WTC11 (cell line): ENCODE measurements around the gene PPFIBP1. TPM values are rescaled to one million over a fixed set of nuclear protein-coding genes. Genes with fewer than 3 reads are reported as not detected.

Experiments
- ATAC-seq: fragments of 200-7000 bp; cut with Tn5 transposase; 2 replicates; pipeline ENCODE4 v1.10.0; 2021; ENCODE audit warnings: mild to moderate bottlenecking, moderate library complexity
- CTCF ChIA-PET: fragments of 300-600 bp; sonication (Branson Sonifier 250); formaldehyde crosslinking; loops from one replicate; lab custom pipeline; 2021; ENCODE audit warnings: antibody characterized with exemption; lab: Charles Lee
- POLR2A ChIA-PET: fragments of 350-600 bp; sonication (Branson Sonifier 250); formaldehyde crosslinking; loops from one replicate; lab custom pipeline; 2021; ENCODE audit warnings: antibody characterized with exemption; lab: Charles Lee
- DNase-seq: peaks from one replicate; pipeline ENCODE4 v3.0.0; 2021; ENCODE audit warnings: low spot score
- H3K27ac Mint-ChIP-seq: 2 replicates; pipeline ENCODE4 v1.8.0; 2021; ENCODE audit warnings: mixed read lengths
- H3K27me3 Mint-ChIP-seq: 2 replicates; pipeline ENCODE4 v1.8.0; 2021; ENCODE audit warnings: low read depth, mild to moderate bottlenecking, moderate library complexity, mixed read lengths
- H3K36me3 Mint-ChIP-seq: 2 replicates; pipeline ENCODE4 v1.8.0; 2021; ENCODE audit warnings: mixed read lengths
- H3K4me1 Mint-ChIP-seq: 2 replicates; pipeline ENCODE4 v1.8.0; 2022; ENCODE audit warnings: mixed read lengths
- H3K4me3 Mint-ChIP-seq: 2 replicates; pipeline ENCODE4 v1.8.0; 2021; ENCODE audit warnings: mild to moderate bottlenecking, moderate library complexity, mixed read lengths
- H3K9me3 Mint-ChIP-seq: 2 replicates; pipeline ENCODE4 v1.8.0; 2021; ENCODE audit warnings: mixed read lengths
- AR ChIP-seq: fragments of 250-450 bp; sonication (Bioruptor Pico); IDR thresholded peaks from 2 replicates; pipeline ENCODE4 v1.9.0; 2021; ENCODE audit warnings: mild to moderate bottlenecking
- ESRRA ChIP-seq: sonication (generic); formaldehyde crosslinking; IDR thresholded peaks from 2 replicates; pipeline ENCODE4 v1.8.1; 2022; ENCODE audit warnings: mild to moderate bottlenecking, missing genetic modification reagents, borderline replicate concordance
- FOXP1 ChIP-seq: sonication (generic); formaldehyde crosslinking; IDR thresholded peaks from 2 replicates; pipeline ENCODE4 v1.8.0; 2022; ENCODE audit warnings: missing genetic modification reagents, mild to moderate bottlenecking, moderate library complexity, borderline replicate concordance
- JUN ChIP-seq: sonication (generic); formaldehyde crosslinking; IDR thresholded peaks from 2 replicates; pipeline ENCODE4 v1.8.0; 2023; ENCODE audit warnings: mild to moderate bottlenecking, missing genetic modification reagents
- NFYB ChIP-seq: sonication (generic); formaldehyde crosslinking; conservative IDR thresholded peaks from 2 replicates; pipeline ENCODE4 v1.8.0; 2022; ENCODE audit warnings: low read depth, missing genetic modification reagents
- NR1H2 ChIP-seq: sonication (generic); formaldehyde crosslinking; IDR thresholded peaks from 2 replicates; pipeline ENCODE4 v1.9.0; 2021; ENCODE audit warnings: mild to moderate bottlenecking, moderate library complexity, missing genetic modification reagents
- PRRX2 ChIP-seq: fragments of 250-450 bp; sonication (Bioruptor Pico); IDR thresholded peaks from 2 replicates; pipeline ENCODE4 v1.8.0; 2021; ENCODE audit warnings: mild to moderate bottlenecking
- SOX15 ChIP-seq: fragments of 250-450 bp; sonication (Bioruptor Pico); IDR thresholded peaks from 2 replicates; pipeline ENCODE4 v1.9.0; 2021; ENCODE audit warnings: mild to moderate bottlenecking
- TP53 ChIP-seq: sonication (generic); formaldehyde crosslinking; IDR thresholded peaks from 2 replicates; pipeline ENCODE4 v1.8.1; 2023; ENCODE audit warnings: mild to moderate bottlenecking, missing genetic modification reagents
- USF1 ChIP-seq: sonication (generic); formaldehyde crosslinking; IDR thresholded peaks from 2 replicates; pipeline ENCODE4 v1.8.0; 2022; ENCODE audit warnings: mild to moderate bottlenecking, missing genetic modification reagents
- ZNF232 ChIP-seq: sonication (generic); formaldehyde crosslinking; IDR thresholded peaks from 2 replicates; pipeline ENCODE4 v1.8.0; 2022; ENCODE audit warnings: mild to moderate bottlenecking, missing genetic modification reagents
- ZNF396 ChIP-seq: fragments of 250-450 bp; sonication (Bioruptor Pico); IDR thresholded peaks from 2 replicates; pipeline ENCODE4 v1.8.0; 2021; ENCODE audit warnings: mild to moderate bottlenecking, moderate library complexity, borderline replicate concordance
- ZNF532 ChIP-seq: fragments of 250-450 bp; sonication (Bioruptor Pico); IDR thresholded peaks from 2 replicates; pipeline ENCODE4 v1.9.0; 2021; ENCODE audit warnings: mild to moderate bottlenecking, borderline replicate concordance
- total RNA-seq: library from RNA; stranded (reverse); gene quantifications from 3 replicates; pipeline ENCODE4 v1.2.3, GENCODE V29; 2021
- TF ChIP-seq, protein P1 (sequence below): sonication (generic); formaldehyde crosslinking; IDR thresholded peaks from 2 replicates; pipeline ENCODE4 v1.8.0; 2023; ENCODE audit warnings: missing genetic modification reagents, mild to moderate bottlenecking, borderline replicate concordance
- TF ChIP-seq, protein P2 (sequence below): sonication (generic); formaldehyde crosslinking; IDR thresholded peaks from 2 replicates; pipeline ENCODE4 v1.8.0; 2022; ENCODE audit warnings: missing genetic modification reagents
- TF ChIP-seq, protein P3 (sequence below): sonication (generic); formaldehyde crosslinking; IDR thresholded peaks from 2 replicates; pipeline ENCODE4 v1.8.0; 2022; ENCODE audit warnings: mild to moderate bottlenecking, missing genetic modification reagents

The PPFIBP1 gene
- total RNA-seq, 1 experiment from 2014 or later: 27.7 TPM

- TF ChIP-seq ZNF532 (CRISPR knock-in tag): no peak
- no peak for TF ChIP-seq USF1 (CRISPR knock-in tag)
- TF ChIP-seq NFYB (CRISPR knock-in tag): no peak
- TF ChIP-seq, protein P1, sequence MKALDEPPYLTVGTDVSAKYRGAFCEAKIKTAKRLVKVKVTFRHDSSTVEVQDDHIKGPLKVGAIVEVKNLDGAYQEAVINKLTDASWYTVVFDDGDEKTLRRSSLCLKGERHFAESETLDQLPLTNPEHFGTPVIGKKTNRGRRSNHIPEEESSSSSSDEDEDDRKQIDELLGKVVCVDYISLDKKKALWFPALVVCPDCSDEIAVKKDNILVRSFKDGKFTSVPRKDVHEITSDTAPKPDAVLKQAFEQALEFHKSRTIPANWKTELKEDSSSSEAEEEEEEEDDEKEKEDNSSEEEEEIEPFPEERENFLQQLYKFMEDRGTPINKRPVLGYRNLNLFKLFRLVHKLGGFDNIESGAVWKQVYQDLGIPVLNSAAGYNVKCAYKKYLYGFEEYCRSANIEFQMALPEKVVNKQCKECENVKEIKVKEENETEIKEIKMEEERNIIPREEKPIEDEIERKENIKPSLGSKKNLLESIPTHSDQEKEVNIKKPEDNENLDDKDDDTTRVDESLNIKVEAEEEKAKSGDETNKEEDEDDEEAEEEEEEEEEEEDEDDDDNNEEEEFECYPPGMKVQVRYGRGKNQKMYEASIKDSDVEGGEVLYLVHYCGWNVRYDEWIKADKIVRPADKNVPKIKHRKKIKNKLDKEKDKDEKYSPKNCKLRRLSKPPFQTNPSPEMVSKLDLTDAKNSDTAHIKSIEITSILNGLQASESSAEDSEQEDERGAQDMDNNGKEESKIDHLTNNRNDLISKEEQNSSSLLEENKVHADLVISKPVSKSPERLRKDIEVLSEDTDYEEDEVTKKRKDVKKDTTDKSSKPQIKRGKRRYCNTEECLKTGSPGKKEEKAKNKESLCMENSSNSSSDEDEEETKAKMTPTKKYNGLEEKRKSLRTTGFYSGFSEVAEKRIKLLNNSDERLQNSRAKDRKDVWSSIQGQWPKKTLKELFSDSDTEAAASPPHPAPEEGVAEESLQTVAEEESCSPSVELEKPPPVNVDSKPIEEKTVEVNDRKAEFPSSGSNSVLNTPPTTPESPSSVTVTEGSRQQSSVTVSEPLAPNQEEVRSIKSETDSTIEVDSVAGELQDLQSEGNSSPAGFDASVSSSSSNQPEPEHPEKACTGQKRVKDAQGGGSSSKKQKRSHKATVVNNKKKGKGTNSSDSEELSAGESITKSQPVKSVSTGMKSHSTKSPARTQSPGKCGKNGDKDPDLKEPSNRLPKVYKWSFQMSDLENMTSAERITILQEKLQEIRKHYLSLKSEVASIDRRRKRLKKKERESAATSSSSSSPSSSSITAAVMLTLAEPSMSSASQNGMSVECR (CRISPR knock-in tag): no peak
Observed at GRCh38 chr12:27619308-27619707, 95.3 kb downstream of the PPFIBP1 start (continued).

GRCh38 chr12:27620121-27620520 lies 96.1 kb downstream of the PPFIBP1 start:
- ChIA-PET CTCF (interaction anchor here (0.6 kb wide), 1 partner anchor 38 kb away, joined by 3 read pairs; no protein-coding TSS in a partner anchor), POLR2A (no interaction called here)
- ATAC-seq: no peak
- peaks cover 8% of the 10 kb centered on the region for H3K4me1 Mint-ChIP-seq
- no peak overlapping the region for H3K4me3 Mint-ChIP-seq
- peaks cover 4% of the 10 kb centered on the region for H3K36me3 Mint-ChIP-seq
- 0 out of 2 replicates have a peak overlapping the region, but pooled peaks have one; percentile 28 for H3K27ac Mint-ChIP-seq
- TF ChIP-seq, protein P2, sequence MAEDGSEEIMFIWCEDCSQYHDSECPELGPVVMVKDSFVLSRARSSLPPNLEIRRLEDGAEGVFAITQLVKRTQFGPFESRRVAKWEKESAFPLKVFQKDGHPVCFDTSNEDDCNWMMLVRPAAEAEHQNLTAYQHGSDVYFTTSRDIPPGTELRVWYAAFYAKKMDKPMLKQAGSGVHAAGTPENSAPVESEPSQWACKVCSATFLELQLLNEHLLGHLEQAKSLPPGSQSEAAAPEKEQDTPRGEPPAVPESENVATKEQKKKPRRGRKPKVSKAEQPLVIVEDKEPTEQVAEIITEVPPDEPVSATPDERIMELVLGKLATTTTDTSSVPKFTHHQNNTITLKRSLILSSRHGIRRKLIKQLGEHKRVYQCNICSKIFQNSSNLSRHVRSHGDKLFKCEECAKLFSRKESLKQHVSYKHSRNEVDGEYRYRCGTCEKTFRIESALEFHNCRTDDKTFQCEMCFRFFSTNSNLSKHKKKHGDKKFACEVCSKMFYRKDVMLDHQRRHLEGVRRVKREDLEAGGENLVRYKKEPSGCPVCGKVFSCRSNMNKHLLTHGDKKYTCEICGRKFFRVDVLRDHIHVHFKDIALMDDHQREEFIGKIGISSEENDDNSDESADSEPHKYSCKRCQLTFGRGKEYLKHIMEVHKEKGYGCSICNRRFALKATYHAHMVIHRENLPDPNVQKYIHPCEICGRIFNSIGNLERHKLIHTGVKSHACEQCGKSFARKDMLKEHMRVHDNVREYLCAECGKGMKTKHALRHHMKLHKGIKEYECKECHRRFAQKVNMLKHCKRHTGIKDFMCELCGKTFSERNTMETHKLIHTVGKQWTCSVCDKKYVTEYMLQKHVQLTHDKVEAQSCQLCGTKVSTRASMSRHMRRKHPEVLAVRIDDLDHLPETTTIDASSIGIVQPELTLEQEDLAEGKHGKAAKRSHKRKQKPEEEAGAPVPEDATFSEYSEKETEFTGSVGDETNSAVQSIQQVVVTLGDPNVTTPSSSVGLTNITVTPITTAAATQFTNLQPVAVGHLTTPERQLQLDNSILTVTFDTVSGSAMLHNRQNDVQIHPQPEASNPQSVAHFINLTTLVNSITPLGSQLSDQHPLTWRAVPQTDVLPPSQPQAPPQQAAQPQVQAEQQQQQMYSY (CRISPR knock-in tag): no peak
- TF ChIP-seq FOXP1 (CRISPR knock-in tag) (no peak), PRRX2 (CRISPR knock-in tag) (no peak), NR1H2 (CRISPR knock-in tag) (no peak), SOX15 (CRISPR knock-in tag) (no peak), ESRRA (CRISPR knock-in tag) (no peak), AR (CRISPR knock-in tag) (no peak), ZNF232 (CRISPR knock-in tag) (no peak), TP53 (CRISPR knock-in tag) (no peak), ZNF396 (CRISPR knock-in tag) (no peak), JUN (CRISPR knock-in tag) (no peak)
- TF ChIP-seq, protein P3, sequence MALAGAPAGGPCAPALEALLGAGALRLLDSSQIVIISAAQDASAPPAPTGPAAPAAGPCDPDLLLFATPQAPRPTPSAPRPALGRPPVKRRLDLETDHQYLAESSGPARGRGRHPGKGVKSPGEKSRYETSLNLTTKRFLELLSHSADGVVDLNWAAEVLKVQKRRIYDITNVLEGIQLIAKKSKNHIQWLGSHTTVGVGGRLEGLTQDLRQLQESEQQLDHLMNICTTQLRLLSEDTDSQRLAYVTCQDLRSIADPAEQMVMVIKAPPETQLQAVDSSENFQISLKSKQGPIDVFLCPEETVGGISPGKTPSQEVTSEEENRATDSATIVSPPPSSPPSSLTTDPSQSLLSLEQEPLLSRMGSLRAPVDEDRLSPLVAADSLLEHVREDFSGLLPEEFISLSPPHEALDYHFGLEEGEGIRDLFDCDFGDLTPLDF (CRISPR knock-in tag): no peak
- DNase-seq: no peak
- no peaks in the 10 kb centered on the region for H3K27me3 Mint-ChIP-seq
- H3K9me3 Mint-ChIP-seq: peaks cover 10% of the 10 kb centered on the region
